Activated CD4-positive, CD25-positive, alpha-beta regulatory T cell treated with anti-CD3 and anti-CD28 coated beads, Interleukin-2, amount 50 U/mL, for 16 hours (primary cell): ENCODE measurements around the gene CENPP.
A peak's percentile ranks its signal among the peaks of the same experiment; 100 is the strongest.
"Not testable (repeated sequence)": the region's sequence is repeated elsewhere in the genome, so short reads cannot be mapped to it uniquely, and the experiment has no call there.

Experiments
- DNase-seq: peaks from one replicate; pipeline ENCODE4 v3.0.0-alpha.2; 2020; ENCODE audit warnings: low read depth, low spot score

Gene CENPP

DNA sequence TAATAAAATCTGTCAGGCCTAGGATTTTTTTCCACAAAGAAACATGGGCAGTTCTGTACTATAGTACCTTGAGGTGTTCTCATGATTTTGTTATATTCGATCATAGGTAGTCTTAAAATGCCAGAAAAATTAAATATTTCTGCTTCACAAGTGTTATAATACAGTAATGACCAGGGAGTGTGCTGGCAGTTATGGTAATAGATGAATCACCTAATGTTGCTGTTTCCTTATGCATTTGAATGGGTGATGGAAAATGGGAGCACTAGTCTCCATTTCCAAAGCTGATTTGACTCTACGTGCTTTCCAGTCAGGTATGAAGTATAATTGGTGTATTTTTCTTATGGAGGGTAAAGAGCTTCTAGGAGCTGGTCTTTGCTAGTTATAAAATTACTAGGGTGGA, 54.9 kb downstream of the CENPP start:
- no peak for DNase-seq

- DNase-seq = no peak
These were observed 56.0 kb downstream of the CENPP start for GRCh38 chr9:92381775-92382174.

- DNase-seq = no peak
These were observed 58.6 kb downstream of the CENPP start for GRCh38 chr9:92384375-92384774.

GRCh38 chr9:92385001-92385400, 59.2 kb downstream of the CENPP start:
- DNase-seq = no peak

- DNase-seq = no peak
These were observed 59.7 kb downstream of the CENPP start for GRCh38 chr9:92385477-92385876.

- no peak for DNase-seq
These were observed 60.2 kb downstream of the CENPP start for GRCh38 chr9:92385953-92386352.

DNA sequence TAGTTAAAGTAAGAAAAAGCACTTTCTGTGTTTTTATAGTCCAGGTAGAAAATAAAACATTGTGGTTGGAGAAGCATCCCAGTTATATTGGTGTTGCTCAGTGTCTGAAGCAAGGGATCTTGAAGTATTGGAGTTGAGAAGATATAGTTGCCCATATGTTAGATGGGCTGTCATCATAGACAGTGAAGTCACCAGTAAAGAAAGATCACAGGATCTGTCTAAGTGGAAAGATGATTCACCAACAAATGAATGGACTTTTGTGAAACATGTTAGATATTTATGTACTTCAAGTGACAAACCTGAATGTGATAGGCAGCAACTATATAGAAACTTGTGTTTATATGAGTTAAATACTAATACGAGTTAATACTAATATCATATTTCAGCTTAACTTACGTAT, 66.9 kb downstream of the CENPP start:
- DNase-seq = no peak

GRCh38 chr9:92393686-92394085, 67.9 kb downstream of the CENPP start:
- DNase-seq = no peak

DNA sequence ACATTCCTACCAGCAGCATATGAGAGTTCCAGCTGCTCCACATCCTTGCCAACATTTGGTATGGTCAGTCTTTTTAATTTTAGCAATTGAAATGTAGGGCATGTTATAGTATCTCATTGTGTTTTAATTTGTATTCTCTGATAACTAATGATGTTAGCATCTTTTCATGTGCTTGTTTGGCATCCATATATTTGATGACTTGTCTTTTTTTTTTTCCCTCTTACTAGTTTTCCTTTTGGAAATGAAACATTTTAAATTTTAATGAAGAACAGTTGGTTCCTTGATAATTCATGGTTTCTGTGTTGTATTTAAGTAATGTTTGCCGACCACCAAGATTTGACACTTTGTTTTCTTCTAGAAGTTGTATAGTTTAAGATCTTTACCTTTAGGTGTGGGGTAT, 69.9 kb downstream of the CENPP start:
- no peak for DNase-seq

DNA sequence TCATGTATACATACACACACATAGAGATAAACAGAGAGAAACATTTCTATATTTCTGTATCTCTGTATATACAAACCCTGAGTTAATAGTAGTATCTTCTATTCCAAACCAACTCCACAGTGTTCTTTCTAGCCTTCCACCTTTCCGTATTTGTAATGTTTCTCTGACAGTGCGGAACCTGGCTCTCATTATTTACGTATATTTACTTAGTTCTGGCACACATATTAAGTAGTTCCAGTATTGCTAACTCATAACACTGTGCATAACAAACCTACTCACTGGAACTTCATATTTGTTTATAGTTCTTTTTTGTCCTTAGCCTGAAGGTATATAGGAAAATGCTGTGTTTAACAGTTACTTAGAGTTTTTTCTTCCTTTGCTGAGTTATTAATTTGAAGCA, 72.1 kb downstream of the CENPP start:
- DNase-seq = no peak

DNA sequence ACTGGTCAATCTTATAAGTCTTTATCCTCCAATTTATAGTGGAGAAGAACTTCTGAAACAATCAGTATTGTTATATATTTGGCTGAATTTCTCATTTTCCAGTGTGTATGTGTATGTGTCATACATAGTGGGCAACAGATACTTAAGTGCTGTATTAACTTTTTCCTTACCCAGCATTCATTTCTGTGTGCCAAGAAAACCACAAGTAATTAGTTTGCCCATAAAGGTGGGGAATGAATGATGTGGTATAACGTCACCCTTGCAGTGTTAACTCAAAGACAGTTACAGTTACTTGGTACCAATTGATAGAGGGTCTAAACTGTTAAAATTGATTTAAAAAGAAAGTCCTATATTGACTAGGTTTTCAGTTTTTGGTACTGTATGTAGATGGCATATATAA, 76.6 kb downstream of the CENPP start:
- DNase-seq = no peak

DNA sequence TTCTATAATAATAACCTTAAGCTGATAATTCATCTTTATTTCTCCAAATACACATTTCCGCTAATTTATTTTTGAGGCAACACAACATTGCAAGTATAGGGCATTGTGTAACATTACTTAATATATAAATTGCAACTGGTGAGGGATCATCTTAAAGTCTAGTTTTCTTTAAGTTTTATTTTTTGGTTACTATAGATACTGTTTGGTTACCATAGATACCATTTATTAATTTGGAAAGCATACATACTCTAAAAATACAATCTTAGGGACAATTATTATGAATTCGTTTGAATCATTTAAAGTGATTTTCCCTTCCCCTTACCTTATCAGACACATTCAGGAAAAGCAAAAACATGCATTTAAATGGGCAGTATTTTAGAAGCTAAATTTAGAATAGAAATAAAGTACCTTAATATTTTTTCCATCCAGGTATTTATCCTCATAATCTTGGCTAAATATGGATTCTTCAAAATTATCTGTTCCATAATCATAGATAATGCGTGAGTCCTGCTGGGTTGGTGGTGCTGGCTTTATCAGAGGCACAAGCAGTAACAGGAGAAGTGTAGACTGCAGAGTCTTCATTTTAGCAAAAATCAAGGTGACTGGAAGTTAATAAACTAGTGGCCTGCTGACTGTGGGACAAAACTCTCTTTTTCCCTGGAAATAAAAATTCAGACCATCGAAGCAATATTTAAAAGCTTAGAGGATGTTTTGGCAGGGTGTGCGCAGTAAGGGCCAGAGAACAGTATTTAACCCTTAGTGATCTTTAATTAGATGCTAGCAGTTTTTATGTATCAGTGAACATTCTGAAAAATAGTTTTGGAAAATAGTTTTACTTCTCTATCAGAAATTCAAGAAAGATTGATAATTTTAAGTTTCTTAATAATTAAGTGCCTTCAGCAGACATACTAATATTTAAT, 77.3 kb downstream of the CENPP start:
- DNase-seq = no peak

- DNase-seq = no peak
These were observed 78.5 kb downstream of the CENPP start, which contains the start of gene OGN for GRCh38 chr9:92404042-92404836. TSS of gene OGN (minus strand) at chr9:92404578. CDS start at chr9:92403407, 1,171 bp downstream.

GRCh38 chr9:92405818-92406217, 80.1 kb downstream of the CENPP start:
- no peak for DNase-seq

DNA sequence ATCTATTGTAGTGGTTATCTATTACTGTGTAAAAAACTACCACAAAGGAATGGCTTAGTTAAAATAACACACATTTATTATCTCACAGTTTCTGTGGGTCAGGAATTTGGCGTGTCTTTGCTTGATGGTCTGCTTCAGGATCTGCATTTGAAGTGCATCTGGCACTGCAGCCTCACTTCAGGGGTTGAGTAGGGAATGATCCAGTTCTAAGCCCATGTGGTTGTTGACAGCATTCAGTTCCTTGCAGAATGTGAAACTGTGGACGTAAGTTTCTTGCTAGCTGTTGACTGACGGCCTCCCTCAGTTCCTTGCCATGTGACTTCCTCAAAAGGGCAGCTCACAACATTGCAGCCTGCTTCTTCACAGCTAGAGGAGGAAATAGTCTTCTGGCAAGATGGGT, 80.7 kb downstream of the CENPP start:
- DNase-seq = peak; percentile 0

GRCh38 chr9:92407818-92408217, 82.1 kb downstream of the CENPP start:
- no peak for DNase-seq

DNA sequence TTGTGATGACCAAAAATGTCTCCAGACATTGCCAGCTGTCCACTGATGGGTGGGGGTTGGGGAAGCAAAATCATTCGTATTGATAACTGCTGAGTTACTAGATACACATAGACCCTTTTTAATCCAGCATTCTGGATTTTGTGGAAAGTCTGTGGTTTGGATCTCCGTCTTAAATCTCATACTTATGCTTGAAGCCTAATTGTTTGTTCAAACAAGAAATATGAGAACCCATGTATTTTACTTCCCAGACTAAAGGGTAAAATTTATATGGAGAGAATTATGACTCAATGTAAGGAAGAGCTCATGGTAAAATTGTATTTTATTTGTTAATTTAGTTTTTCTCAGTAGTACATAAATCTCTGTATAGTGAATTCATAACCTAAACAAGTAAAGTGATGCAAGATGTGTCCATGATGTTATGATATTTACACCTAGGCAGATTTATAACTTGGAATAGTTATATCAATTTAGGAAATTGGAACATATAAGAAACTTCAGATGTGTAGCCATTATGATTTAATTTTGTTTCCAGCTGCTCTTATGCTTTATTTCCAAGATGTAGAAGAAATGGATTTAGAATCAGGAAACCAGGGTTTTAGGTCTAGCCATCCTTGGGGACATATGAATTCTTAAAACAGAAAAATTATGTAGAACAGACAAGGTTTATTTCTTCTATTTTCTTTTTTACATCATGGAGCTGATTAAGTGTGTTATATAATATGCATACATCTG, 83.2 kb downstream of the CENPP start:
- no peak for DNase-seq

- DNase-seq = not testable (repeated sequence)
These were observed 85.4 kb downstream of the CENPP start for GRCh38 chr9:92411157-92411556.

- DNase-seq = no peak
These were observed 88.8 kb downstream of the CENPP start for GRCh38 chr9:92414566-92414965.

- DNase-seq = no peak
These were observed 97.0 kb downstream of the CENPP start for GRCh38 chr9:92422611-92423338.

DNA sequence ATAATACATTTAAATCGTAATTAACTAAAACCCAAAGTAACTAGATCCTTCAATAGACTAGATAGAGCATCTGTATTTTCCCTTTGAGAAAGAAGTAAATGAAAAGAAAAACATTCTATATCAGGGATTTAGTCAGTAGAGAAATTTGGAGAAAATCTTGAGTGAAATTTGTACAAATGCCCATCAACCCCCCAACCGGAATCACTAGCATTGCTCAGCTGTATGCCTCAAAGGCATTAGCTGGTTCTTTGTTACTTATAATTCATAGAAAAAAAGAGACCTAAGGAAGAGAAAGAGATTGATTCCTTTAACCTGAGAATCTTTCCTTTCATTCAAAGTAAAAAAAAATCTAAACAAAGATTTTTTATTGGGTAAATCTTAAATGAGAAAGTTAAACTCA, 97.9 kb downstream of the CENPP start:
- no peak for DNase-seq
